ENCODE measurements around the gene EZH2. TPM values are rescaled to one million over a fixed set of nuclear protein-coding genes. Genes with fewer than 3 reads are reported as not detected.

Gene EZH2
- total RNA-seq, 1 donor from 2014 or later = 14.9 TPM

- peak; percentile 9 for DNase-seq (ENCODE audit: low spot score)
These were observed 111.6 kb downstream of the EZH2 start for GRCh38 chr7:148772297-148773089.

GRCh38 chr7:148770004-148770403 is 114.1 kb downstream of the EZH2 start:
- no peak for DNase-seq (ENCODE audit: low spot score)

GRCh38 chr7:148763622-148764021 is 120.5 kb downstream of the EZH2 start:
- DNase-seq (ENCODE audit: low spot score) = no peak

- DNase-seq (ENCODE audit: low spot score) = no peak
These were observed 122.4 kb downstream of the EZH2 start for GRCh38 chr7:148761499-148762278.

Other genes with a start within 250 kb of the EZH2 start
- gene CUL1, start 185.4 kb downstream of the EZH2 start, total RNA-seq (ENCODE audit: insufficient read depth, low replicate concordance) = 59.0 TPM
- gene PDIA4, start 144.2 kb upstream of the EZH2 start, total RNA-seq (ENCODE audit: insufficient read depth, low replicate concordance) = 130 TPM
- 5.5 TPM for gene ZNF786, start 206.4 kb upstream of the EZH2 start, total RNA-seq (ENCODE audit: insufficient read depth, low replicate concordance)
- gene ZNF425, start 242.0 kb upstream of the EZH2 start, total RNA-seq (ENCODE audit: insufficient read depth, low replicate concordance) = 5.1 TPM

Measured in umbilical cord (tissue), 2 donors.